HG03565 (cell line): ENCODE results near the gene CENPN.

Experiments
- ATAC-seq: cut with Tn5 transposase; IDR thresholded peaks from one replicate; pipeline ENCODE4 v1.9.1; 2021; ENCODE audit warnings: mild to moderate bottlenecking, moderate library complexity; ENCODE audit not compliant: unreplicated experiment

The CENPN gene

DNA sequence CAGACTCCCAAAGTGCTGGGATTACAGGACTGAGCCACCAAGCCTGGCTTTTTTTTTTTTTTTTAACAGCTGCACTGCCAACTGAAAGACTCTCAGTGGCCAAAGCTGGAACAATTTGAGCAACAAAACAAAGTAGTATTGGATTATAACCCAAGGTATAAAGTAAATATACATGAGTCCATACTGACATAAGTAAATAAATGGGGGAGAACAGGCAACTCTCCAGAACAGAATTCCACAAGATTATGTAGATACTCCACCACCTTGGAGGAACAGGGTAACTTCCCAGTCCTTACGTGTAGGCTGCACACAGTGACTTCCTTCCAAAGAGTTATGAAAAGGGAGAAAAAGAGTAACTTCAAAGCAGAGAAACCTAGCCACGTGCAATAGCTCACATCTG, 16.0 kb upstream of the CENPN start:
- ATAC-seq = no peak

DNA sequence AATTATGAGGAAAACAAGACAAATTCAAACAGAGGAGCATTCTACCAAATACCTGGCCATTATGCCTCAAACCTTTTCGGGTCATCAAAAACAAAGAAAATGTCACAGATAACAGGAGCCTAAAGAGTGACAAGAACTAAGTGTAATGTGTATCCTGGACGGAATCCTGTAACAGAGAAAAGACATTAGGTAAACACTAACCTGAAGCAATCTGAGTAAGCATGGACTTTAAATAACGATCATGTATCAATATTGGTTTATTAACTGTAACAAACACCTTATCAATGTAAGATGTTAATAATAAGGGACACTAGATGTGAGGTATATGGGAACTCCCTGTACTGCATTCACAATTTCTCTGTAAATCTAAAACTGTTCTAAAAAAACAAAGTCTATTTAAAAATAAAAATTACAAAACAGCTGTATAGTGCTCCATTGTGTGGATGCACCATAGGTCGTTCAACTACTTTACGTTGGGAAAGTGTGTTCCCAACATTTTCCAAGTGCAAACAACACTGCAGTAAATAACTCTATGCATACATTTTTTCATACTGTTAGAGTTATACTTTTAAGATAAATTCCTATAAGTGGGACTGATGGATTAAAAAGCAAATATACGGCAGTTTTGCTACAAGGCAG, 15.1 kb upstream of the CENPN start:
- ATAC-seq = no peak

DNA sequence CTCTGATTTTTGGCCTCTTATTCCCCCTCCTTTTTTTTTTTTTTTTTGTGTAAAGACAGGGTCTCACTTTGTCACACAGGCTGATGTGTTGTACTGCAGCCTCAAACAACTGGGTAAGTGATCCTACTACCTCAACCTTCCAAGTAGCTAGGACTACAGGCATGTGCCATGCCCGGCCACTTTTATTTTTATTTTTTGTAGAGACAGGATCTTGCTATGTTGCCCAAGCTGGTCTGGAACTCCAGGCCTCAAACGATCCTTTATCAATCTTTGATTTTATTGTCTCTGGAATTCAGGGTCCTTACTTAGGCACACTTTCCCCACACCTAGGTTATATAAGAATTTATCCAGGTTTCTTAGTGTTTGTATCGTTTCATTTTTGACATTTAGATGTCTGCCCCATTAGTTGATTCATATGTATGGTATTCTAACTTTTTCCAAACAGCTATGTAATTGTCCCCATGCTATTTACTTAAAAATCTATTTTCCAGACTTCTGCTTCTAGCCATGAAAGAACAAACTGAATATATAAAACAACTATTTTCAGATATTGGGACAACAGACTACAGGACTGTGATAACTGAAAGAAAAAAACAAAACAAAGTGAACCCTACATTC, 14.2 kb upstream of the CENPN start:
- no peak for ATAC-seq

DNA sequence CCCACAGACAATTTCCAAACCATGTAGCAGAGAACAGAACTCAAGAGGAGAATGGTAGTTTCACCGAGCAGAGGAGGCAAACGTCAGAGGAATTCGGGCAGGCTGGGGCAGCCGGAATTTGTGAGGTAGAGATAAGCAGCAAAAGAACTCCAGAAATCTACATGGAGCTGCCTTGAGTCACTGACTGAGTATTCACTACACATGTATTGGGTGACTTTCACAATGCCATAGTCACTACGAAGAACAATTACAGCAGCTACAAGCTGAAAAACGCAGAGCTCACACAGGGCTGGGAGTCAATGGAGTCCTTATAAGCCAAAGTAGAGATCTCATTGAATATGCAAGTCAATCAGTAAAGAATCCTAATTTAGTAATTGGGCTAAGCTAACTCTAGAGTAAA, 13.7 kb upstream of the CENPN start:
- no peak for ATAC-seq

DNA sequence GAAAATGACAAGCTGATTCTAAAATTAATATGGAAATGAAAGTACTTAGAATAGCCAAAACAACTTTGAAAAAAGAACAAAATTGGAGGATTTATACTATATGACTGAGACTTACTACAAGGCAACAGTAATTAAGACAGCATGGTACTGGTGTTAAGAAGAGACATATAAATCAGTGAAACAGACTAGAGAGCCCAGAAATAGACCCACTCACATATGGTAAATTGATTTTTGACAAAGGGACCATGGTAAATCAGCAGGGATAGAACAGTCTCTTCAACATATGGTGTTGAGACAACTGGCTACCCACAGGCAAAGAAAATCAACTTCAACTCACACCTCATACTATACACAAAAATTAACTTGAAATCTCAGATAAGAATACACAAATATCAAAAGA, 13.2 kb upstream of the CENPN start:
- ATAC-seq = no peak

DNA sequence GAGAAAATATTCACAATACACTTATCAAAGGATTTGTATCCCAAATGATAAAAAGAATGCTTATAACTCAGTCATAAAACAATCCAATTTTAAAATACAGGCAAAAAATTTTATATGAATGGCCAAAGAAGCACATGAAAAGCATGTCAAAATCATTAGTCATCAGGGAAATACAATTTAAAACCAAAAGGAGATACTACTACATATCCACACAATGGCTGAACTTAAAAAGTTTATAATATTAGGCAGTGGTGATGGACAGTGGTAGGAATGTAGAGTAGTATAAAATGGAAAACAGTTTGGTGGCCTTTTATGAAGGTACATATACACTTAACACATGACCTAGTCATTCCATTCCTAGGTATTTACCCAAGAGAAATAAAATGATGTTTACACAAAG, 12.6 kb upstream of the CENPN start:
- no peak for ATAC-seq

DNA sequence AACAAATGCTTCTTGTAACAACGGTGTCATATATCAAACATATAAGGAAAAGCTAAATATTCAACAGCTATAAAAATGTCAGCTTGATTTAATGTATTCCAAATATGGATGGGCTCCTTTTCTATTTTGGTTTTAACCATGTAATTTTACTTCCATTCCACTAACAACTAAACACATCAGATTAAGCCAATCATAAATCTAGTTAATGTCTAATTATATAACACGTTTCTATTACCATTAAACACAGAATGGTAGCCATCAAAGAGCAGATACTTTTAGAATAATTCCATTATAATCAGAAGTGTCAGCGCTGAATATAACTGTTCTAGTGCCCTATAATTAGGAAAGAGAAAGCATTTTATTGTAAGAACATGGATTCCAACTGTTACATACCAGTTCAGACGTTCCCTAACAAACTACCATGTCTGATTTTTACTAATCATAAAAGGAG, 10.3 kb upstream of the CENPN start:
- no peak for ATAC-seq

DNA sequence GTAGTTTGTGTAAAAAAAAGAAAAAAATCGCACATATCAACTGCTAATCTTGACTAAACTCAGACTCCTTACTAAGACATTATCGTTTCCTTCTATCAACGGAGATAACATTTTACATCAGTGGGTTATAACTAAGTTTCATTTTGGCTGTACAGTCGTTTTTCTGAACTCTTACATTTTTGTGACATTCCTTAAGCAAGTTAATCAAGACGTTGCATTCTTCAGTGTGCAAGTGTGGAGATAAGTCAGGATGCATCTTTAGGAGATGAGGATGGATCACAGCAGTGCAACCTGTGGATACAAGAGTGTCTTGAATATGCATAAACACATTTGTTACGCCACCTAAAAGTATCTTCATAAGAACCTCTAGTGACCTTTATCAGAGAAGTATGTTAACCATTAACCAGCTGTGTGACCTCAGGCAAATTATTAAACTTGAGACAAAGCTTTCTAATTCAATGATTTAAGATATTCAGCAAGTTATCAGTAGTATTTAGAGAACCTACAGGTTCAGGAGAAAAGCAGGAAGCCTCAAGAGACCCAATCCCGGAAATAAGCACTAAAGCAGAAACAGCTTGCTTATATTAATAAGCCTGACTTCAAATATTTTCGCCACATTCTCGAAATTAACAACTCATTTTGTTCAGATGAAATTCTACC, 9.7 kb upstream of the CENPN start:
- ATAC-seq = peak; percentile 47

DNA sequence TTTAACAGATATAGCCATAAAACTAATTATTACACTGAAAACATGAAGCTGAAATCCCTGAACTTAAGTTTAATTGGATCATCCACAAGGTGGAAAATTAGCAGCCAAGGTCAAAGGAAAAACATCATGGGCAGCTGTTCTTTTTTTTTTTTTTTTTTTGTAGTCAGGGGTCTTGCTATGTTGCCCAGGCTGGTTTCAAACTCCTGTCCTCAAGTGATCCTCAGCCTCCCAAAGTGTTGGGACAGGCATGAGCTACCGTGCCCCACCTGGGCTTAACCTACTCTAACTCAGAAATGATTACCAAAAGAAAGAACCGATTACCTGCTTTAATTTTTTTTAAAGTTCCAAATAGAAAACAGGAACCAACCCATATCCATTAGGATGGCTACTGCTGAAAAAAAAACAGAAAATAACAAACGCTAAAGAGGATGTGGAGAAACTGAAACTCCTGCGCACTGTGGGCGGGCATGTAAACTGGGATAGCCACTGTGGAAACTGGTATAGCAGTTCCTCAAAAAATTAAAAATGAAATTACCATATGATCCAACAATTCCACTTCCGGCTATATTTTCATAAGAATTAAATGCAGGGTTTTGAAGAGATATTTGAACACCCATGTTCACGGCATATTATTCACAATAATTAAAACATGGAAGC, 8.9 kb upstream of the CENPN start:
- no peak for ATAC-seq

DNA sequence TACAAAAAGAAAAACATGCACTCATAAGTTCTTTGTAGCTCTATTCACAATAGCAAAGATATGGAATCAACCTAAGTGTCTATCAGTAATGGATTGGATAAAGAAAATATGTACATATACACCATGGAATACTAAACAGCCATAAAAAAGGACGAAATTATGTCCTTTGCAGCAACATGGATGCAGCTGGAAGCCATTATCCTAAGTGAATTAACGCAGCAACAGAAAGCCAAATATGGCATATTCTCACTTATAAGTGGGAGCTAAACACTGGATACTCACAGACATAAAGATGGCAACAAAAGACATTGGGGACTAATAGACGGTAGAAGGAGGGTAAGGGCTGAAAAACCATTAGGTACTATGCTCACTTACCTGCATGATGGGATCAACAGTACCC, 6.1 kb upstream of the CENPN start:
- ATAC-seq = no peak

DNA sequence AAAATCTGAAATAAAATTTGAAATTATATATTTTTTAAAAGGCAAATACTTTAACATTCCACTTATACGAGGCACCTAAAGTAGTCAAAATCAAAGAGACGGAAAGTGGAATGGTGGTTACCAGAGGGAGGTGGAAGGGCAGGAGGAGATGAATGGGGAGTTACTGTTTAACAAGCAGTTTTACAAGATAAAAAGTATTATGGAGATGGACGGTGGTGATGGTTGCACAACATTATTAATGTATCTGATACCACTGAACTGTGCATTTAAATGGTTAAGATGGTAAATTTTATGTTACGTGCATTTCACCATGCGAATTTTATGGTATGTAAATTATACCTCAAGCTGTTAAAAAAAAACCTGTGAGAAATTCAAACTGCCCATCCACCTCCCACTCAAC, 5.7 kb upstream of the CENPN start:
- ATAC-seq = no peak

DNA sequence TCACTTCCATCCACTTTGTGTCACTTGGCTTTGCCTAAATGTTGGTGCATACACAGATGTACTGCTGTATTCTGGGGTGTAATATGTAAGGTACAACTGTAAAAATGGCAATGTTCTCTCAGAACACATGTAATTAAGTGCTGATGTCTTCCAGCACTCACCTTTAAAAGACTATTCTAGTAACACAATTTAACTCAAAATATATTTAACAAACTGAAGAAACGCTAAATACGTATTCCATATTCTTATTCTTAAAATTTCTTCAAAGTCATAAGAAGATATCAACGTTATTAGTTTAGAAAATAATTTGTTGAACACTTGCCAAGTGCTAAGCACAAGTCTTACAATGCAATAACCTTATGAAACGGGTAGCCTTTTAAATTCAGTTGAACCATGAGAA, 4.0 kb upstream of the CENPN start:
- ATAC-seq = no peak

DNA sequence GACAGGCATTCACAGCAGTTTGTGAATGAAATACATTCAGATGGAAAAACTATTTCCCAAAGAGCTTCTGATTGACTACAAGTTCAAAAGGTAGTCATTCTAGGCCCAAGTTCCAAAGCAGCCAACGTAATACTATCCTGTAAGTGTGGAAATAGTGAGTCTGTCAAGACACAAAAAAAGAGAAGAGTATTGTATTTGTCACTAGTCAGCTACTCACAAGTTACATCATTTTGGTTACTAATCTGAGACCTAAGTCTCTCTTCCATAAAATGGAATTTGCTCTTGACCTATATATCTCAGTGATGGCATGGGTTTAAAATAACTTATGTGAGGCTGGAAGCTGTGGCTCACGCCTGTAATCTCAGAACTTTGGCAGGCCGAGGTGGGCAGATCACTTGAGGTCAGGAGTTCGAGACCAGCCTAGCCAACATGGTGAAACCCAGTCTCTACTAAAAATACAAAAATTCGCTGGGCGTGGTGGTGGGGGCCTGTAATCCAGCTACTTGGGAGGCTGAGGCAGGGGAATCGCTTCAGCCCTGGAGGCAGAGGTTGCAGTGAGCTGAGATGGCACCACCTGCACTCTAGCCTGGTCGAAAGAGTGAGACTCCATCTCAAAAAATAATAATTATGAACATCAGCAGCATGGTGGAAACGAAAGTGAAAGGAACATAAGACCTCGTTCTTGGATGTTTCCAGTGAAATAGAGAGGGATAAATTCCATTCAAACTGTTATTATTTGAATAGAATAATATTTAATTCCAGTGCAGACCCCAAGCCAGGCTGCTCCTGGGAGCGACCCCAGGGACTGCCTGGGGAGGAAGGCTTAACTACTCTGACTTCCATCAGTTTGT, 3.2 kb upstream of the CENPN start:
- ATAC-seq = no peak

DNA sequence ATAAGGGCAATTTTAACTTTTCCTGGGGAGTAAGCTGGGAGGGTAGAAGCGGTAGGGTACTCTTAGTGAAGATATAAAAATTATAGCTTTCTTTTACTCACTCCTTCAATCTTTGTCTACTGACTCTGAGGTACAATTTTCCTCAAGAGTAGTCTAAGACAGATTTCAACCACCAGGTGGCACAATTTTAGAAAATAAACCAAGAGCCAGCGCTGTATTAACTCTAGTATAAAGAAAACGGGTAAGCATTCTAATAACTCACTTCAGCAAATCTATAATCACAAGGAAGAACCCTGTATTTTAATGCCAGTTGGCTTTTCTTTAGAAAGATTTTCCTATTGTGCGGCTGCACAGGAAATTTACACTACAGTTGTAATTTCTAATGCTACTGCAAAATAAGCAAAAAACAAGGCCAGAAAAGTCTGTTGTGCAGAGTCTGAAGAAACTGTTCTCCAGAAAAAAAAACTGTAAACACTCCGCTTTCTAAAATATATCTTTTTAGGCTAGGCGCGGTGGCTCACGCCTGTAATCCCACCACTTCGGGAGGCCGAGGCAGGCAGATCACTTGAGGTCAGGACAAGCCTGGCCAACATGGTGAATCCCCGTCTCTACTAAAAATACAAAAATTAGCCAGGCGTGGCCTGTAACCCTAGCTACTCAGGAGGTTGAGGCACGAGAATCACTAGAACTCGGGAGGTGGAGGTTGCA, 2.2 kb upstream of the CENPN start:
- ATAC-seq = no peak

DNA sequence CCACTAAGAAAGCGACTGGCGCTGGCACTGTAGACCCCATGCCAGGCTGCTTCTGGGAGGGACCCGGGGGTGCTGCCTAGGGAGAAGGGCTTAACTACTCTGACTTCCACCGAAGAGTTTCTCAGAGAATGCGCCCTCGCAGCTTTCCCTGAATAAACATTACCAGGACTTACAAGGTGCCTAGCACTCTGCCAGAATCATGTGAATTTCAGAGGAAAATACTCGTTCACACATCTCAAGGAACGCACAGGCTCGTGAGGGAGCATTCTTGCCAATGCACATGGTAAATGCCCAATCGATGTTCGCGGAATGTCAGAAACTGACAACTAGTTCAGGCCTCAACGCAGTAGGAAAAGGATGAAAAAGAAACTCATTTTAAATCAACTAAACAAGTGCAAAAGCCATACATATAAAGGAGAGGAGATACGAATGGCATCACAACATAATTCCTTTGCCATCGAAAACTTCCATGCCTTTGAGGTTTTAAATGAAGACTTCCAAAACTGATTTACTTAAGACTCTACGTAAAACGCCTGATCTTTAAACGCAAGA, 1.3 kb upstream of the CENPN start:
- ATAC-seq = no peak

DNA sequence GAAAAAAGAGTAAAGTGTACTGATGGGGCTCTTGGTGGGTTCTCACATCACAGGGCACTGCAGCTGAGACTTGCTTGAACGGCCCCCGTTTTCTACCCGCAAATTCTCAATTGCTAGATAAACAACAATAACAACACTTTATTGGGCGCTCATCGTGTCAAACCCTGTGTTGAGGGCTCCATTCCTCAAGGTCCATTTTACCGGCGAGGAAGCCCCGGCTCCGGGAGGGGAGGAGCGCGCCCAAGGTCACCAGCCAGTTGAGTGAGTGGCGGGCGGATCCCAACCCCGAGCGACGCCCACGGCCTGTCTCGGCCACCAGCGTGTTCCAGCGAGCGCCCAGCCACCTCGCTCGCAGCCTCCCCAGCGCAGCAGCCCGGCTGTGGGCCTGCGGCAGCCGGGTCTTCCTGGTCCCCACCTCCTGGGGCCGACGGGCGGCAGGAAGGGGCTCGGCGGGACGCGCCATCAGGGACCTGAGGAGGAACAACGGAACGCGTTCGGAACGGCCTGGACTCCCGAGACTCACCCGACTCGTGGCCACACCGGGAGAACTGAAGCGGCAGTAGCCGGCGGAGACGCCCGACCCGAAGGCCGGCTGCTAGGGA, 702 bp upstream of the CENPN start:
- ATAC-seq = peak; percentile 22

DNA sequence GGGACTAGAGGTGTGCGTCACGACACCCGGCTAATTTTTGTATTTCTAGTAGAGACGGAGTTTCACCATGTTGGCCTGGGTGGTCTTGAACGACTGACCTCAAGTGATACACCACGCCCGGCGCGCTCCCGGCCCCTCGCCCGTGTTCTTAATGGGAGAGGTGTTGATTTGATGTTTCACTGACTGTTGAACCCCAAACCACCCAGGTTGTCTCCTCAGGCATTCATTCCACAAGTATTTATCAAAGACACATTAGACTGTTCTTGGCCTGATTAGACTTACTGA, 1.4 kb downstream of the CENPN start:
- ATAC-seq = no peak

DNA sequence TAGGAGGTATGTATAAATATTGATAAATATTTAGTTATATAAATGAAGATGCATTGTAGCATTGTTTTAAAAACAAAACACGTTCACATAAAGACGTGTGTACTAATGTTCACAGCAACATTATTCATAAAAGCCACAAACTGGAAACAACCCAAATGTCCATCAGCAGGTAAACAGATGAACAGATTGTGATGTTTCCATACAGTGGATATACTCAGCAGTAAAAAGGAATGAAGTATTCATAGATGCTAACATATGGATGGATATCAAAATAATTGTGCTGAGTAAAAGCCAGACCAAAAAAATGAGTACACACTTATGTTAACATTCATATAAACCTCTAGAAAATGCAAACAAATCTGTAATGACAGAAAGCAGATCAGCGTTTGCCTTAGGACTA, 6.0 kb downstream of the CENPN start:
- ATAC-seq = no peak

DNA sequence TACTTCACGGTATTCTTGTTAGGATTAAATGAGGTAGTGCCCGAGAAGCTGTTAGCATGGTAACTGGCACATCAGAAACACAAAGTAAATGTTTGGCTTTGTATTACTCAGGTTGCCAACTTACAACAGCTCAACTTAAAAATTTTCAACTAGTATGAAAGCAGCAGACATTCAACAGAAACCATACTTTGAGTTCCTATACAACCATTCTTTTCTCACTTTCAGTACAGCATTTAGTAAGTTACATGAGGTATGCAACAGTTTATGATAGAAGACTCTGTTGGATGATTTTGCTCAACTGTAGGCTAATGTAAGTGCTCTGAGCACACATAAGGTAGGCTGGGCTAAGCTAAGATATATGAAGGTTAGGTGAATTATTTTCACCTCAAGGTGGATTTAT, 7.7 kb downstream of the CENPN start:
- ATAC-seq = no peak

DNA sequence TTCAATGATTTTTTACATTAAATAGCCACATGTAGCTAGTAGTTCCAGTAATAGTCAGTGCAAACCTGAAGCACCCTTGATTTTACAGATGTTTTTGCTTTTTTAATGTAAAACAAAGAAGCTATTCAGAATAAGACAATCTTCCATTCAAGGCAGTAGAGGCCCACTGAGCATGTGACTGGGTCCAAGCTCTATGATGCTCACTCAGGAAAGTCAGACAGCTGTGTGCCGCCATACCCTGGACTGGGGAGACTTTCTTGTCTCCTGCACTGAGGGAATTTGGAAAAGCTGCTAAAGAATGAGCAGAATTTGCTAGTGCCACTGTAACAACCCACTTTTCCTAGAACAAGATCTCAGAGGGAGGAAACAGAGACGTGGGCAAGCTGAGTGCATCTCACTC, 11.5 kb downstream of the CENPN start:
- ATAC-seq = no peak
